WTC11 (cell line): Measurements from ENCODE around the gene DCTN5.

ENCODE experiments used
- MYBL2 ChIP-seq: sonication (generic); formaldehyde crosslinking; IDR thresholded peaks from 2 replicates; pipeline ENCODE4 v1.8.1; 2023; ENCODE audit warnings: mild to moderate bottlenecking, moderate library complexity, missing genetic modification reagents
- NFE2L1 ChIP-seq: sonication (generic); formaldehyde crosslinking; IDR thresholded peaks from 2 replicates; pipeline ENCODE4 v1.8.1; 2023; ENCODE audit warnings: missing genetic modification reagents
- NR2C2 ChIP-seq: sonication (generic); formaldehyde crosslinking; IDR thresholded peaks from 2 replicates; pipeline ENCODE4 v1.8.0; 2022; ENCODE audit warnings: mild to moderate bottlenecking, missing genetic modification reagents
- TEAD4 ChIP-seq: sonication (generic); formaldehyde crosslinking; IDR thresholded peaks from 2 replicates; pipeline ENCODE4 v1.8.0; 2022; ENCODE audit warnings: mild to moderate bottlenecking, missing genetic modification reagents
- TF ChIP-seq, protein P1 (sequence below): fragments of 200-600 bp; IDR thresholded peaks from 2 replicates; pipeline ENCODE4 v1.8.0; 2022; ENCODE audit warnings: antibody characterized with exemption
- TF ChIP-seq, protein P2 (sequence below): sonication (generic); formaldehyde crosslinking; IDR thresholded peaks from 2 replicates; pipeline ENCODE4 v1.8.0; 2022; ENCODE audit warnings: missing genetic modification reagents
- TF ChIP-seq, protein P3 (sequence below): sonication (generic); formaldehyde crosslinking; IDR thresholded peaks from 2 replicates; pipeline ENCODE4 v1.8.0; 2022; ENCODE audit warnings: mild to moderate bottlenecking, missing genetic modification reagents
- TF ChIP-seq, protein P4 (sequence below): sonication (generic); formaldehyde crosslinking; IDR thresholded peaks from 2 replicates; pipeline ENCODE4 v1.8.1; 2022; ENCODE audit warnings: mild to moderate bottlenecking, moderate library complexity, missing genetic modification reagents
- TF ChIP-seq, protein P5 (sequence below): sonication (generic); formaldehyde crosslinking; IDR thresholded peaks from 2 replicates; pipeline ENCODE4 v1.8.1; 2022; ENCODE audit warnings: missing genetic modification reagents, borderline replicate concordance
- TF ChIP-seq, protein P6 (sequence below): sonication (generic); formaldehyde crosslinking; IDR thresholded peaks from 2 replicates; pipeline ENCODE4 v1.8.1; 2023; ENCODE audit warnings: mild to moderate bottlenecking, moderate library complexity, missing genetic modification reagents
- TF ChIP-seq, protein P7 (sequence below): fragments of 250-450 bp; sonication (Bioruptor Pico); IDR thresholded peaks from 2 replicates; pipeline ENCODE4 v1.9.0; 2021; ENCODE audit warnings: mild to moderate bottlenecking
- TF ChIP-seq, protein P8 (sequence below): sonication (generic); formaldehyde crosslinking; IDR thresholded peaks from 2 replicates; pipeline ENCODE4 v1.8.1; 2023; ENCODE audit warnings: mild to moderate bottlenecking, missing genetic modification reagents, moderate library complexity

DNA sequence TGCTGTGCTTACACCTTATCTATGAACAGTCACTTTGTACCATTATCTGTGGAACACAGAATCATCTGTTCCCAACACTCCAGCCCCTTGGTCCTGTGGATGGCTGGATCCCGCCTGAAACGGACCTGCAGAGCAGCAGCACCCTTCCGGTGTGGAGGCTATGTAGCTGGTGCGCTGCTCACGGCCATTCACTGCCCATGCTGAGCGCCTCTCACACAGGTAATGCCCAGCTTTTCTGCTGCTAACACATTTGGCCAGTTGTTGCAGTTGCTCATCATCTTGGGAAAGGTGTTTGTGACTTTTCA is 26.0 kb downstream of the DCTN5 start:
- TF ChIP-seq, protein P1, sequence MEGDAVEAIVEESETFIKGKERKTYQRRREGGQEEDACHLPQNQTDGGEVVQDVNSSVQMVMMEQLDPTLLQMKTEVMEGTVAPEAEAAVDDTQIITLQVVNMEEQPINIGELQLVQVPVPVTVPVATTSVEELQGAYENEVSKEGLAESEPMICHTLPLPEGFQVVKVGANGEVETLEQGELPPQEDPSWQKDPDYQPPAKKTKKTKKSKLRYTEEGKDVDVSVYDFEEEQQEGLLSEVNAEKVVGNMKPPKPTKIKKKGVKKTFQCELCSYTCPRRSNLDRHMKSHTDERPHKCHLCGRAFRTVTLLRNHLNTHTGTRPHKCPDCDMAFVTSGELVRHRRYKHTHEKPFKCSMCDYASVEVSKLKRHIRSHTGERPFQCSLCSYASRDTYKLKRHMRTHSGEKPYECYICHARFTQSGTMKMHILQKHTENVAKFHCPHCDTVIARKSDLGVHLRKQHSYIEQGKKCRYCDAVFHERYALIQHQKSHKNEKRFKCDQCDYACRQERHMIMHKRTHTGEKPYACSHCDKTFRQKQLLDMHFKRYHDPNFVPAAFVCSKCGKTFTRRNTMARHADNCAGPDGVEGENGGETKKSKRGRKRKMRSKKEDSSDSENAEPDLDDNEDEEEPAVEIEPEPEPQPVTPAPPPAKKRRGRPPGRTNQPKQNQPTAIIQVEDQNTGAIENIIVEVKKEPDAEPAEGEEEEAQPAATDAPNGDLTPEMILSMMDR: no peak
- TF ChIP-seq TEAD4 (CRISPR knock-in tag): no peak
- TF ChIP-seq, protein P2, sequence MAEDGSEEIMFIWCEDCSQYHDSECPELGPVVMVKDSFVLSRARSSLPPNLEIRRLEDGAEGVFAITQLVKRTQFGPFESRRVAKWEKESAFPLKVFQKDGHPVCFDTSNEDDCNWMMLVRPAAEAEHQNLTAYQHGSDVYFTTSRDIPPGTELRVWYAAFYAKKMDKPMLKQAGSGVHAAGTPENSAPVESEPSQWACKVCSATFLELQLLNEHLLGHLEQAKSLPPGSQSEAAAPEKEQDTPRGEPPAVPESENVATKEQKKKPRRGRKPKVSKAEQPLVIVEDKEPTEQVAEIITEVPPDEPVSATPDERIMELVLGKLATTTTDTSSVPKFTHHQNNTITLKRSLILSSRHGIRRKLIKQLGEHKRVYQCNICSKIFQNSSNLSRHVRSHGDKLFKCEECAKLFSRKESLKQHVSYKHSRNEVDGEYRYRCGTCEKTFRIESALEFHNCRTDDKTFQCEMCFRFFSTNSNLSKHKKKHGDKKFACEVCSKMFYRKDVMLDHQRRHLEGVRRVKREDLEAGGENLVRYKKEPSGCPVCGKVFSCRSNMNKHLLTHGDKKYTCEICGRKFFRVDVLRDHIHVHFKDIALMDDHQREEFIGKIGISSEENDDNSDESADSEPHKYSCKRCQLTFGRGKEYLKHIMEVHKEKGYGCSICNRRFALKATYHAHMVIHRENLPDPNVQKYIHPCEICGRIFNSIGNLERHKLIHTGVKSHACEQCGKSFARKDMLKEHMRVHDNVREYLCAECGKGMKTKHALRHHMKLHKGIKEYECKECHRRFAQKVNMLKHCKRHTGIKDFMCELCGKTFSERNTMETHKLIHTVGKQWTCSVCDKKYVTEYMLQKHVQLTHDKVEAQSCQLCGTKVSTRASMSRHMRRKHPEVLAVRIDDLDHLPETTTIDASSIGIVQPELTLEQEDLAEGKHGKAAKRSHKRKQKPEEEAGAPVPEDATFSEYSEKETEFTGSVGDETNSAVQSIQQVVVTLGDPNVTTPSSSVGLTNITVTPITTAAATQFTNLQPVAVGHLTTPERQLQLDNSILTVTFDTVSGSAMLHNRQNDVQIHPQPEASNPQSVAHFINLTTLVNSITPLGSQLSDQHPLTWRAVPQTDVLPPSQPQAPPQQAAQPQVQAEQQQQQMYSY: no peak
- TF ChIP-seq, protein P3, sequence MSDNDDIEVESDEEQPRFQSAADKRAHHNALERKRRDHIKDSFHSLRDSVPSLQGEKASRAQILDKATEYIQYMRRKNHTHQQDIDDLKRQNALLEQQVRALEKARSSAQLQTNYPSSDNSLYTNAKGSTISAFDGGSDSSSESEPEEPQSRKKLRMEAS: no peak
- TF ChIP-seq, protein P4, sequence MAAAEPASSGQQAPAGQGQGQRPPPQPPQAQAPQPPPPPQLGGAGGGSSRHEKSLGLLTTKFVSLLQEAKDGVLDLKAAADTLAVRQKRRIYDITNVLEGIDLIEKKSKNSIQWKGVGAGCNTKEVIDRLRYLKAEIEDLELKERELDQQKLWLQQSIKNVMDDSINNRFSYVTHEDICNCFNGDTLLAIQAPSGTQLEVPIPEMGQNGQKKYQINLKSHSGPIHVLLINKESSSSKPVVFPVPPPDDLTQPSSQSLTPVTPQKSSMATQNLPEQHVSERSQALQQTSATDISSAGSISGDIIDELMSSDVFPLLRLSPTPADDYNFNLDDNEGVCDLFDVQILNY: no peak
- TF ChIP-seq, protein P5, sequence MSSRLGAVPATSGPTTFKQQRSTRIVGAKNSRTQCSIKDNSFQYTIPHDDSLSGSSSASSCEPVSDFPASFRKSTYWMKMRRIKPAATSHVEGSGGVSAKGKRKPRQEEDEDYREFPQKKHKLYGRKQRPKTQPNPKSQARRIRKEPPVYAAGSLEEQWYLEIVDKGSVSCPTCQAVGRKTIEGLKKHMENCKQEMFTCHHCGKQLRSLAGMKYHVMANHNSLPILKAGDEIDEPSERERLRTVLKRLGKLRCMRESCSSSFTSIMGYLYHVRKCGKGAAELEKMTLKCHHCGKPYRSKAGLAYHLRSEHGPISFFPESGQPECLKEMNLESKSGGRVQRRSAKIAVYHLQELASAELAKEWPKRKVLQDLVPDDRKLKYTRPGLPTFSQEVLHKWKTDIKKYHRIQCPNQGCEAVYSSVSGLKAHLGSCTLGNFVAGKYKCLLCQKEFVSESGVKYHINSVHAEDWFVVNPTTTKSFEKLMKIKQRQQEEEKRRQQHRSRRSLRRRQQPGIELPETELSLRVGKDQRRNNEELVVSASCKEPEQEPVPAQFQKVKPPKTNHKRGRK (CRISPR knock-in tag): no peak
- no peak for TF ChIP-seq NFE2L1
- no peak for TF ChIP-seq NR2C2 (CRISPR knock-in tag)
- TF ChIP-seq, protein P6, sequence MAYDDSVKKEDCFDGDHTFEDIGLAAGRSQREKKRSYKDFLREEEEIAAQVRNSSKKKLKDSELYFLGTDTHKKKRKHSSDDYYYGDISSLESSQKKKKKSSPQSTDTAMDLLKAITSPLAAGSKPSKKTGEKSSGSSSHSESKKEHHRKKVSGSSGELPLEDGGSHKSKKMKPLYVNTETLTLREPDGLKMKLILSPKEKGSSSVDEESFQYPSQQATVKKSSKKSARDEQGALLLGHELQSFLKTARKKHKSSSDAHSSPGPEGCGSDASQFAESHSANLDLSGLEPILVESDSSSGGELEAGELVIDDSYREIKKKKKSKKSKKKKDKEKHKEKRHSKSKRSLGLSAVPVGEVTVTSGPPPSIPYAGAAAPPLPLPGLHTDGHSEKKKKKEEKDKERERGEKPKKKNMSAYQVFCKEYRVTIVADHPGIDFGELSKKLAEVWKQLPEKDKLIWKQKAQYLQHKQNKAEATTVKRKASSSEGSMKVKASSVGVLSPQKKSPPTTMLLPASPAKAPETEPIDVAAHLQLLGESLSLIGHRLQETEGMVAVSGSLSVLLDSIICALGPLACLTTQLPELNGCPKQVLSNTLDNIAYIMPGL (CRISPR knock-in tag): no peak
- TF ChIP-seq, protein P7, sequence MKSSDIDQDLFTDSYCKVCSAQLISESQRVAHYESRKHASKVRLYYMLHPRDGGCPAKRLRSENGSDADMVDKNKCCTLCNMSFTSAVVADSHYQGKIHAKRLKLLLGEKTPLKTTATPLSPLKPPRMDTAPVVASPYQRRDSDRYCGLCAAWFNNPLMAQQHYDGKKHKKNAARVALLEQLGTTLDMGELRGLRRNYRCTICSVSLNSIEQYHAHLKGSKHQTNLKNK: no peak
- TF ChIP-seq MYBL2 (CRISPR knock-in tag): no peak
- TF ChIP-seq, protein P8, sequence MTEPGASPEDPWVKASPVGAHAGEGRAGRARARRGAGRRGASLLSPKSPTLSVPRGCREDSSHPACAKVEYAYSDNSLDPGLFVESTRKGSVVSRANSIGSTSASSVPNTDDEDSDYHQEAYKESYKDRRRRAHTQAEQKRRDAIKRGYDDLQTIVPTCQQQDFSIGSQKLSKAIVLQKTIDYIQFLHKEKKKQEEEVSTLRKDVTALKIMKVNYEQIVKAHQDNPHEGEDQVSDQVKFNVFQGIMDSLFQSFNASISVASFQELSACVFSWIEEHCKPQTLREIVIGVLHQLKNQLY: no peak
